ENCODE measurements around the gene UPF3B. TPM values are rescaled to one million over a fixed set of nuclear protein-coding genes. Genes with fewer than 3 reads are reported as not detected.

UPF3B gene
- total and polyA plus RNA-seq, 9 of the 15 experiments (the other 6 are each of a cell fraction or from before 2014, with no cell fraction given): 17.6 to 57.0 (median 32.3) TPM

DNA sequence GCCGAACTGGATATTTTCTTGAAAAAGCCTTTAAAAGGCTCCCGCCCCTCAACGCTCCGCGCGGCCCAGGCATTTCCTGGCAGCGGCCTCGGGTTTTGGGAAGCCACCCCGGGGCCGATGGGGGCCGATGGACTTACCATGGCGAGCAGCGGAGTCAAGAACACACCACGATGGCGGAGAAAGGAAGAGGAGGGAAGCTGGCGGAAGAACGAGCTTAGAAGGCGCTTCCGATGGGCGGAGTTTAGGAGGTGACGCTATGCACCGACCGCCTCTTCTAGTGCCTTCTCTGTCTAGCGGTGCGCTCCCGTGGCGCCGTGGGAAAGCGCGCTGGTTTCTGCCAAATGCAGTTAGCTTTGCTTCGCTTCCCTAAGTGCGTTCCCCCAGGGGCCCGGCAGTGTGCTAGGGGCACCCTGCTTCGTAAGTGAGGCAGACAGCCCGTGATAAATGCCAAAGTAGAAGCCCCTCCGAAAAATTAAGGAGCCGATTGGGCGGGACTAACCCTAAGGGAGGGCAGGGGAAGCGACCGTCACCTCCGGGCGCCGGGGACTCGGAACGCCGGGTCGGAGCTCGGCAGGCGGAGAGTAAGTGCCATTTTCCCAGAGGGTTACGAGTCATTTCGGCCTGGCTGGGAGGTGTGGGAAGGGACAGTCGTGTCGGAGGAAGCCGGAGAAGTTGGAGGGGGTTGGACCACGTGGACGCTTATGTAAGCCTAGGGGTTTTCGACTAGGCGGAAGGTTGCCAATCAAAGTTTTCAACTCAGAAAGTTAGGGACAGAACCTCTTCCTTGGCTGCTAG lies 61.1 kb downstream of the UPF3B start, which contains the start of gene RPL39 (continued):
- TF ChIP-seq, protein P1, sequence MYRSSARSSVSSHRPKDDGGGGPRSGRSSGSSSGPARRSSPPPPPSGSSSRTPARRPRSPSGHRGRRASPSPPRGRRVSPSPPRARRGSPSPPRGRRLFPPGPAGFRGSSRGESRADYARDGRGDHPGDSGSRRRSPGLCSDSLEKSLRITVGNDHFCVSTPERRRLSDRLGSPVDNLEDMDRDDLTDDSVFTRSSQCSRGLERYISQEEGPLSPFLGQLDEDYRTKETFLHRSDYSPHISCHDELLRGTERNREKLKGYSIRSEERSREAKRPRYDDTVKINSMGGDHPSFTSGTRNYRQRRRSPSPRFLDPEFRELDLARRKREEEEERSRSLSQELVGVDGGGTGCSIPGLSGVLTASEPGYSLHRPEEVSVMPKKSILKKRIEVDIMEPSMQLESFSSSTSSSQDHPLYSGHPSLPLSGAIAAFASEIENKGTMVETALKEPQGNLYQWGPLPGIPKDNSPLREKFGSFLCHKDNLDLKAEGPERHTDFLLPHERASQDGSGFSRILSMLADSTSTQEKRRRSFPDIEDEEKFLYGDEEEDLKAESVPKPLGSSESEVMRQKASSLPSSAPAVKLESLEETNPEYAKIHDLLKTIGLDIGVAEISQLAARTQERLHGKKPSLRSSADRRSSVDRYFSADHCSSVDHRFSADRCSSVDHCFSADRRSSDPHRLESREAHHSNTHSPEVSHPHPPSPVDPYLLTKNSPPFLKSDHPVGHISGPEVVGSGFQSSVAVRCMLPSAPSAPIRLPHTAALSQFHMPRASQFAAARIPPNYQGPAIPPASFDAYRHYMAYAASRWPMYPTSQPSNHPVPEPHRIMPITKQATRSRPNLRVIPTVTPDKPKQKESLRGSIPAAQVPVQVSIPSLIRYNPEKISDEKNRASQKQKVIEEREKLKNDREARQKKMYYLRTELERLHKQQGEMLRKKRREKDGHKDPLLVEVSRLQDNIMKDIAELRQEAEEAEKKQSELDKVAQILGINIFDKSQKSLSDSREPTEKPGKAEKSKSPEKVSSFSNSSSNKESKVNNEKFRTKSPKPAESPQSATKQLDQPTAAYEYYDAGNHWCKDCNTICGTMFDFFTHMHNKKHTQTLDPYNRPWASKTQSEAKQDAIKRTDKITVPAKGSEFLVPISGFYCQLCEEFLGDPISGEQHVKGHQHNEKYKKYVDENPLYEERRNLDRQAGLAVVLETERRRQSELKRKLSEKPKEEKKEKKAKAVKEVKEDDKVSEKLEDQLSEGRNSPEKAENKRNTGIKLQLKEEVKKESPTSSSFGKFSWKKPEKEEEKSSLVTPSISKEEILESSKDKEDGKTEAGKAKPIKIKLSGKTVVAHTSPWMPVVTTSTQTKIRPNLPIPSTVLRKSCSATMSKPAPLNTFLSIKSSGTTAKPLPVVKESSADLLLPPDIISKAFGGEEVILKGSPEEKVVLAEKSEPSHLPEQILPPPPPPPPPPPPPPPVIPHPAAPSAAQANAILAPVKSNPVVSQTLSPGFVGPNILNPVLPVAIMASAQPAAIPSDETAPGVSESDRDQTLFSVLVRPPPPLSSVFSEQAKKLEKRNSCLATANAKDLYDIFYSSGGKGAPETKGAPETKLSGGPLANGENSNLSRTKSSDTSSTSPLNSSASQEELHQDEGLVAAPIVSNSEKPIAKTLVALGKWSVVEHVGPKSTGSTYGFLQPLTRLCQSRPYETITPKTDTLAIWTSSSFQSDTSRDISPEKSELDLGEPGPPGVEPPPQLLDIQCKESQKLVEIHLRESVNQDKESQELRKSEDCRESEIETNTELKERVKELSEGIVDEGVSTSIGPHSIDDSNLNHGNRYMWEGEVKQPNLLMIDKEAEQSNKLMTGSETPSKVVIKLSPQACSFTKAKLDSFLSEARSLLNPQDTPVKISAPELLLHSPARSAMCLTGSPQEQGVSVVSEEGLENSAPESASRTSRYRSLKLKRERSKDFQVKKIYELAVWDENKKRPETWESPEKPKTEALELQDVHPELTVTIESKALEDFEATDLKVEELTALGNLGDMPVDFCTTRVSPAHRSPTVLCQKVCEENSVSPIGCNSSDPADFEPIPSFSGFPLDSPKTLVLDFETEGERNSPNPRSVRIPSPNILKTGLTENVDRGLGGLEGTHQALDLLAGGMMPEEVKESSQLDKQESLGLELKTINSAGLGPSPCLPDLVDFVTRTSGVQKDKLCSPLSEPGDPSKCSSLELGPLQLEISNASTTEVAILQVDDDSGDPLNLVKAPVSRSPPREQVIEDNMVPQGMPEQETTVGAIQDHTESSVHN (IDR thresholded peaks at IDR 0.05; ENCODE audit: borderline replicate concordance in 1 of 2, low read depth in 1 of 2): no peak
- TF ChIP-seq, protein P2, sequence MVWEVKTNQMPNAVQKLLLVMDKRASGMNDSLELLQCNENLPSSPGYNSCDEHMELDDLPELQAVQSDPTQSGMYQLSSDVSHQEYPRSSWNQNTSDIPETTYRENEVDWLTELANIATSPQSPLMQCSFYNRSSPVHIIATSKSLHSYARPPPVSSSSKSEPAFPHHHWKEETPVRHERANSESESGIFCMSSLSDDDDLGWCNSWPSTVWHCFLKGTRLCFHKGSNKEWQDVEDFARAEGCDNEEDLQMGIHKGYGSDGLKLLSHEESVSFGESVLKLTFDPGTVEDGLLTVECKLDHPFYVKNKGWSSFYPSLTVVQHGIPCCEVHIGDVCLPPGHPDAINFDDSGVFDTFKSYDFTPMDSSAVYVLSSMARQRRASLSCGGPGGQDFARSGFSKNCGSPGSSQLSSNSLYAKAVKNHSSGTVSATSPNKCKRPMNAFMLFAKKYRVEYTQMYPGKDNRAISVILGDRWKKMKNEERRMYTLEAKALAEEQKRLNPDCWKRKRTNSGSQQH (CRISPR knock-in tag; IDR thresholded peaks at IDR 0.05): no peak
- TF ChIP-seq, protein P3, sequence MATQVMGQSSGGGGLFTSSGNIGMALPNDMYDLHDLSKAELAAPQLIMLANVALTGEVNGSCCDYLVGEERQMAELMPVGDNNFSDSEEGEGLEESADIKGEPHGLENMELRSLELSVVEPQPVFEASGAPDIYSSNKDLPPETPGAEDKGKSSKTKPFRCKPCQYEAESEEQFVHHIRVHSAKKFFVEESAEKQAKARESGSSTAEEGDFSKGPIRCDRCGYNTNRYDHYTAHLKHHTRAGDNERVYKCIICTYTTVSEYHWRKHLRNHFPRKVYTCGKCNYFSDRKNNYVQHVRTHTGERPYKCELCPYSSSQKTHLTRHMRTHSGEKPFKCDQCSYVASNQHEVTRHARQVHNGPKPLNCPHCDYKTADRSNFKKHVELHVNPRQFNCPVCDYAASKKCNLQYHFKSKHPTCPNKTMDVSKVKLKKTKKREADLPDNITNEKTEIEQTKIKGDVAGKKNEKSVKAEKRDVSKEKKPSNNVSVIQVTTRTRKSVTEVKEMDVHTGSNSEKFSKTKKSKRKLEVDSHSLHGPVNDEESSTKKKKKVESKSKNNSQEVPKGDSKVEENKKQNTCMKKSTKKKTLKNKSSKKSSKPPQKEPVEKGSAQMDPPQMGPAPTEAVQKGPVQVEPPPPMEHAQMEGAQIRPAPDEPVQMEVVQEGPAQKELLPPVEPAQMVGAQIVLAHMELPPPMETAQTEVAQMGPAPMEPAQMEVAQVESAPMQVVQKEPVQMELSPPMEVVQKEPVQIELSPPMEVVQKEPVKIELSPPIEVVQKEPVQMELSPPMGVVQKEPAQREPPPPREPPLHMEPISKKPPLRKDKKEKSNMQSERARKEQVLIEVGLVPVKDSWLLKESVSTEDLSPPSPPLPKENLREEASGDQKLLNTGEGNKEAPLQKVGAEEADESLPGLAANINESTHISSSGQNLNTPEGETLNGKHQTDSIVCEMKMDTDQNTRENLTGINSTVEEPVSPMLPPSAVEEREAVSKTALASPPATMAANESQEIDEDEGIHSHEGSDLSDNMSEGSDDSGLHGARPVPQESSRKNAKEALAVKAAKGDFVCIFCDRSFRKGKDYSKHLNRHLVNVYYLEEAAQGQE (IDR thresholded peaks at IDR 0.05; ENCODE audit: borderline replicate concordance): no peak
- TF ChIP-seq, protein P3 (CRISPR knock-in tag; IDR thresholded peaks at IDR 0.05; ENCODE audit: low read depth): no peak
- no peak for TF ChIP-seq ZNF551 (CRISPR knock-in tag; IDR thresholded peaks at IDR 0.05)
- no peak for TF ChIP-seq FOSL1 (tag; conservative IDR thresholded peaks at IDR 0.05)
- no peak for TF ChIP-seq ZSCAN32 (CRISPR knock-in tag; IDR thresholded peaks at IDR 0.05)
- TF ChIP-seq HDAC1 (IDR thresholded peaks at IDR 0.05): peak in 1 of 2 experiments; percentile 10; a peak in 2 of 4 replicates
